ENCODE measurements around the gene NFAM1. TPM values are rescaled to one million over a fixed set of nuclear protein-coding genes. Genes with fewer than 3 reads are reported as not detected.

Gene NFAM1
- total RNA-seq, 1 donor from 2014 or later: 0.88 TPM

DNA sequence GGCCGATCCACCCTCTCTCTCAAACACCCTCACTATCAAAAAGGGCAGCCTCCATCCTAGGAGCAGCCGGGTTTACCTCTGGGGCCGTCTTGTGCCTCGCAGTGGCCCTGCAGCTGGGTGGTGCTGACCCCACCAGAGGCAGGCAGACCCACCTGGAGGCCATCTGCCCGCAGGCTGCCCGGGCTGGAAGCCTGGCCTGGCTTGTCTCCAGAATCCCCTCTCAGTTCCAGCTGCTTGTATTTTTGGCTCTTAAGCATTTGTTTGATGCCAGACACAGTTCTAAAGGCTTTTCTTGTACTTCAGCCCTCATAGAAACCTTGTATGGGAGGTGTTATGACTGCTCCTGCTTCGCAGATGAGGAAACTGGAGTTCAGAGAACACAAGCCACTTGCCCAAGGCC lies 4.2 kb upstream of the NFAM1 start:
- no peak overlapping the region for H3K27ac Mint-ChIP-seq

DNA sequence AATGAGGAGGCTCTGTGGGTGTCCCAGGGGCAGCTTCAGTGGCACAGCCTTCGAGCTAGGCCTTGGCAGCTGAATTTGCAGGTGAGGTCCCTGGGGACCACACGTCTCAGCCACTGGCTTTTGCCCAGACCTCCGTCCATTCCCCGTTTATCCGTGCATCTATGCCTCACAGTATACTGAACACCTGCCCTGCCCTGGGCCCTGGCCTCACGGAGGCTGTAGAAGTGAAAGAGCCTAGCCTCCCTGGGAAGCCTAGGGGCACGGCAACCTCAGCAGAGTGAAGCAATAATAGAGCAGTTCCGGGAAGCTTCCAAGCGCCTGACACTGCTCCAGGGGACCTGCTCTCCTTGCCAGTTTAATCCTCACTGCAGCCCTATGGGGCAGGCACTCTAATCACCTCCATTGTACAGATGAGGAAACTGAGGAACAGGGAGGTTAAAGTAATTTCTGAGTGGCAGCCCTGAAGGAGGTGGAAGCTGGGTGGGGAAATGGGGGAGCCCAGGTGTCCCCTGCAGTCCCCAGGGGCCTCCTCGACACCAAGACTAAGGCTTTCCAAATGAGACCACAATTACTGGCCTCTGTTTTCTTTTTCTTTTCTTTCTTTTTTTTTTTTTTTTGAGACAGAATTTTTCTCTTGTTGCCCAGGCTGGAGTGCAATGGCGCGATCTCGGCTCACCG lies 2.7 kb upstream of the NFAM1 start:
- Mint-ChIP-seq H3K36me3 (ENCODE audit: low read depth) (no peaks in the 10 kb centered on the region), H3K27ac (no peak overlapping the region), H3K4me1 (ENCODE audit: low read depth) (peaks cover 15% of the 10 kb centered on the region), H3K9me3 (no peaks in the 10 kb centered on the region), H3K27me3 (ENCODE audit: insufficient read depth) (peaks cover 16% of the 10 kb centered on the region), H3K4me3 (no peak overlapping the region)
- intact Hi-C loops (cut with micrococcal nuclease): loop anchor here (10.0 kb wide), 2 partner anchors 150 to 740 kb away; partner anchors contain the start of gene MEI1
- DNase-seq (ENCODE audit: low spot score): no peak

More for the DNA sequence above, 4.2 kb upstream of the NFAM1 start:
- H3K27me3 Mint-ChIP-seq (ENCODE audit: insufficient read depth): peaks cover 11% of the 10 kb centered on the region
- H3K36me3 Mint-ChIP-seq (ENCODE audit: low read depth): no peaks in the 10 kb centered on the region
- no peak overlapping the region for H3K4me3 Mint-ChIP-seq
- no peaks in the 10 kb centered on the region for H3K9me3 Mint-ChIP-seq
- H3K4me1 Mint-ChIP-seq (ENCODE audit: low read depth): peaks cover 19% of the 10 kb centered on the region
- no peak for DNase-seq (ENCODE audit: low spot score)
- intact Hi-C loops (cut with micrococcal nuclease): loop anchor here (2.0 to 10.0 kb wide), 3 partner anchors 68 to 742 kb away; partner anchors contain the start of gene MEI1

- no peaks in the 10 kb centered on the region for H3K9me3 Mint-ChIP-seq
- intact Hi-C loops (cut with micrococcal nuclease): loop anchor here (10.0 kb wide), 2 partner anchors 149 to 739 kb away; partner anchors contain the start of gene MEI1
- H3K27ac Mint-ChIP-seq: no peak overlapping the region
- H3K36me3 Mint-ChIP-seq (ENCODE audit: low read depth): no peaks in the 10 kb centered on the region
- peaks cover 18% of the 10 kb centered on the region for H3K27me3 Mint-ChIP-seq (ENCODE audit: insufficient read depth)
- H3K4me3 Mint-ChIP-seq: no peak overlapping the region
- no peak for DNase-seq (ENCODE audit: low spot score)
- H3K4me1 Mint-ChIP-seq (ENCODE audit: low read depth): peaks cover 6% of the 10 kb centered on the region
Observed at GRCh38 chr22:42433754-42434682, 1.8 kb upstream of the NFAM1 start.

DNA sequence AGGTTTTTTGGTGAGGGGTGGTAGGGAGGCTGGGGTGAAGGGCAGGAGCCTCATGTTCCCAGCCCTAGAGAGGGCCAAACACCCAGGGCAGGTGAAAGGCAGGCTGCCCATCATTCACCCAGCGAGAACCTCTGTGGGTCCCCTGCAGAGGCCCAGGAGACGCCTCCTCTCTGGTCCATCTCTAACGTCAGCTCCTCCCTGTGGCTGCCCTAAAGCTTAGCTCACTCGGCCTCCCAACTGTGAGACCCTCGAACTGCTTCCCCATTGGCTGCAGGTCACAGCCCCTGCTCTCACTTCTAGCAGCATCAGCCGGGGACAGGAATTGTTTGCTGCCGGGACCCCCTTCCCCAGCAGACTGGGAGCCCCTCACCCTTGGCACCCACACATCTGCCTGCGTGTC lies 615 bp upstream of the NFAM1 start:
- Mint-ChIP-seq H3K9me3 (no peaks in the 10 kb centered on the region), H3K27ac (no peak overlapping the region), H3K27me3 (ENCODE audit: insufficient read depth) (peaks cover 21% of the 10 kb centered on the region), H3K4me3 (no peak overlapping the region), H3K4me1 (ENCODE audit: low read depth) (peaks cover 5% of the 10 kb centered on the region), H3K36me3 (ENCODE audit: low read depth) (no peaks in the 10 kb centered on the region)
- intact Hi-C loops (cut with micrococcal nuclease): loop anchor here (10.0 kb wide), 2 partner anchors 148 to 738 kb away; partner anchors contain the start of gene MEI1
- DNase-seq (ENCODE audit: low spot score): no peak

DNA sequence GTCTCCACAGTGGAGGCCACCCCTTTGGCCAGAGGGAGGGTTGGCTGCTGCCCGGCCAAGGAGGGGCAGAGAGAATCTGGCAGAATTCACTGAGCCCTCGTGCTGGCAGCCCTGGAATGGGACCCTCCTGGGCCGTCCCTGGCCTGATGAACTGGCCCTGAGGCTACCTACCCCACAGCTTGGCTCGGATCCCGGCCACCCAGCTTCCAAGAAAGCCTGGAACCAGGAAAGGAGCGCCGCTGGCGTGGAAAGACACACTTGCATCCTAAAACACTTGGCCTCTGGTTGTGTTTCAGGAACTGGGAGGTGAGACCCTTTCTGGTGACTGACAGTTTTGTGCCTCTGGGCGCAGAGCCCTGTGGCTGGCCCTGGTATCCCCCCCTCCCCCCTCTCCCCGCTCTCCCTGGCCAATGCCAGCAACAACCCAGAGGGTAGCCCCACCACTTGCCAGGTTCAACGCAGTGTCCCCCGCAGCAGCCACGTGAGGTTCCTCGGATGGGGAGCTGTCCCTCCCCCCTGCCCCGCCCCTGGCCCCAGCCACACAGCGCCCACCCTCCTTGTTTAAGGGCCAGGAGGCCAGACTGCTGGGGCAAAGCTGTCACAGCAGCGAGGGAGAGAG lies 693 bp downstream of the NFAM1 start:
- no peak overlapping the region for H3K4me3 Mint-ChIP-seq
- intact Hi-C loops (cut with micrococcal nuclease): loop anchor here (10.0 kb wide), 2 partner anchors 147 to 737 kb away; partner anchors contain the start of gene MEI1
- H3K4me1 Mint-ChIP-seq (ENCODE audit: low read depth): no peaks in the 10 kb centered on the region
- no peak overlapping the region for H3K27ac Mint-ChIP-seq
- no peak for DNase-seq (ENCODE audit: low spot score)
- no peaks in the 10 kb centered on the region for H3K9me3 Mint-ChIP-seq
- H3K36me3 Mint-ChIP-seq (ENCODE audit: low read depth): no peaks in the 10 kb centered on the region
- H3K27me3 Mint-ChIP-seq (ENCODE audit: insufficient read depth): peaks cover 21% of the 10 kb centered on the region

DNA sequence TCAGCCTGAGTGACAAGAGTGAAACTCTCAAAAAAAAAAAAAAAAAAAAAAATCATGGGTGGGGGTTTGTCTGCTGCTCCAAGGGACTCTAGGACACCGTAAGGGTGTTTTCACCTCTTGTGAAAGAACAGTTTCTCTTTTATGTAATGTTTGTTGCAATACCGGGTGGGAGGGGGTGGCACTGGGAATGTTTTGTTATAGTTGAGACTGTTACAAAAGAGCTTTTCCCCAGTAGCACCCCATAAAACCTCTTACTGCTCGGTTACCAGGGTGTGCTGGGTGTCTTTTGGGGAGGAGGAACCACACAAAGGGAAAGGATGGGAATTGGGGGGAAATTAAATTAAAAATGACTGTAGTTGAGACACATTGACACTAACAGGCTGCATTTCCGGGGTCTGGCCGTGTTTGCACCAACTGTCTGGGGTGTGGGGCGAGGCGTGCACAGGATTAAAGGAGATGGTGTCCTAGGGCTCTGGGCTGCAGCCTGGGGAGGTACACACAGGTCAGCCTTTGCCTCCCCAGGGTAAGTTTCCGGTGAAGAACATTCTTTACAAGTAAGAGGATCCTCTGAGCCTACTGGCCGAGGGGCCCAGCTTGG lies 1.6 kb downstream of the NFAM1 start:
- DNase-seq (ENCODE audit: low spot score): no peak
- Mint-ChIP-seq H3K27ac (no peak overlapping the region), H3K9me3 (no peaks in the 10 kb centered on the region), H3K27me3 (ENCODE audit: insufficient read depth) (peaks cover 21% of the 10 kb centered on the region), H3K4me3 (no peak overlapping the region), H3K36me3 (ENCODE audit: low read depth) (no peaks in the 10 kb centered on the region), H3K4me1 (ENCODE audit: low read depth) (no peaks in the 10 kb centered on the region)
- intact Hi-C loops (cut with micrococcal nuclease): loop anchor here (10.0 kb wide), 2 partner anchors 146 to 736 kb away; partner anchors contain the start of gene MEI1

DNA sequence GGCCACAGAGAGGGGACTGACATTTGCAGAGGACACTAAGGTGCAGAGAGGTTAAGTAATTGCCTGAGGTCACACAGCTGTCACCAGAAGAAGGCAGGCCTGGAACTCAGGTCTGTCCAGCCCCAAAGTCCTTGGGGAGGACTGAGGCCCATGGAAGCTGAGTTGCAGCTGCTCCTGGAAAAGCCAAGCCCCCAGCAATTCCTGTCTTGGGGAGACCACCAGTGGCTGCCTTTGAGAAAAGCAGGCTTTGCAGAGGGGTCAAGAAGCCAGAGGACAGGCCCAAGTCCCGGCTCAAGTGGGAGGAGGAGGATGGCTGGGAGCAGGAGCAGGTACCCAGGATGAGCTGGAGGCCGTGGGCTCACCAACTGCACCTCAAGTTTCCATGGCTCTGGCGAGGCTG lies 3.4 kb downstream of the NFAM1 start:
- no peak for DNase-seq (ENCODE audit: low spot score)
- H3K9me3 Mint-ChIP-seq: no peaks in the 10 kb centered on the region
- no peak overlapping the region for H3K27ac Mint-ChIP-seq
- no peaks in the 10 kb centered on the region for H3K36me3 Mint-ChIP-seq (ENCODE audit: low read depth)
- intact Hi-C loops (cut with micrococcal nuclease): no loop called here
- H3K27me3 Mint-ChIP-seq (ENCODE audit: insufficient read depth): peaks cover 24% of the 10 kb centered on the region
- H3K4me3 Mint-ChIP-seq: no peak overlapping the region
- H3K4me1 Mint-ChIP-seq (ENCODE audit: low read depth): no peaks in the 10 kb centered on the region

GRCh38 chr22:42428025-42428424 lies 4.2 kb downstream of the NFAM1 start:
- Mint-ChIP-seq H3K4me3 (no peak overlapping the region), H3K27ac (no peak overlapping the region), H3K27me3 (ENCODE audit: insufficient read depth) (peaks cover 20% of the 10 kb centered on the region), H3K9me3 (no peaks in the 10 kb centered on the region), H3K36me3 (ENCODE audit: low read depth) (no peaks in the 10 kb centered on the region), H3K4me1 (ENCODE audit: low read depth) (no peaks in the 10 kb centered on the region)
- intact Hi-C loops (cut with micrococcal nuclease): no loop called here
- DNase-seq (ENCODE audit: low spot score): no peak

DNA sequence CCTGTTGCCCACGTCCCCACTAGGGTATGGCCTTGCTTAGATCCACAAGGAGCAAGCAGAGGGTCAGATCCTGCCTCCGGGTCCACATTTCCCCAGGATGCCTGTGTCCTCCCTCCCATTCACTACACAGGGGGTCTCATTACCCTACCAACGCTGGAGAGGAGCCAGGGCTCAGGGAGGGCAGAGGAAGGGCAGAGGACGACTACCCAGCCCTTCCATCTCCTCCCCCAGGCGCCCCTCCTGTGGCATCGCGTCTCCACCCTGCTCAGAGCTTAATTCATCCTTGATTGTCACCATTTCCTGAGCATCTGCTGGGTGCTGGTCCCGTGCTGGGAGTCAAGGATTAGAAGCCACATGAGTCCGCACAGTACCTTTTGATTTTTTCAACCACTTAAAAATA lies 5.0 kb downstream of the NFAM1 start:
- Mint-ChIP-seq H3K36me3 (ENCODE audit: low read depth) (no peaks in the 10 kb centered on the region), H3K27me3 (ENCODE audit: insufficient read depth) (peaks cover 15% of the 10 kb centered on the region), H3K4me3 (no peak overlapping the region), H3K27ac (no peak overlapping the region), H3K9me3 (no peaks in the 10 kb centered on the region), H3K4me1 (ENCODE audit: low read depth) (no peaks in the 10 kb centered on the region)
- intact Hi-C loops (cut with micrococcal nuclease): no loop called here
- no peak for DNase-seq (ENCODE audit: low spot score)

GRCh38 chr22:42425989-42426355 lies 6.2 kb downstream of the NFAM1 start:
- peaks cover 5% of the 10 kb centered on the region for H3K4me1 Mint-ChIP-seq (ENCODE audit: low read depth)
- no peak overlapping the region for H3K27ac Mint-ChIP-seq
- no peak for DNase-seq (ENCODE audit: low spot score)
- H3K36me3 Mint-ChIP-seq (ENCODE audit: low read depth): no peaks in the 10 kb centered on the region
- H3K9me3 Mint-ChIP-seq: no peaks in the 10 kb centered on the region
- intact Hi-C loops (cut with micrococcal nuclease): no loop called here
- no peak overlapping the region for H3K4me3 Mint-ChIP-seq
- H3K27me3 Mint-ChIP-seq (ENCODE audit: insufficient read depth): peaks cover 14% of the 10 kb centered on the region

DNA sequence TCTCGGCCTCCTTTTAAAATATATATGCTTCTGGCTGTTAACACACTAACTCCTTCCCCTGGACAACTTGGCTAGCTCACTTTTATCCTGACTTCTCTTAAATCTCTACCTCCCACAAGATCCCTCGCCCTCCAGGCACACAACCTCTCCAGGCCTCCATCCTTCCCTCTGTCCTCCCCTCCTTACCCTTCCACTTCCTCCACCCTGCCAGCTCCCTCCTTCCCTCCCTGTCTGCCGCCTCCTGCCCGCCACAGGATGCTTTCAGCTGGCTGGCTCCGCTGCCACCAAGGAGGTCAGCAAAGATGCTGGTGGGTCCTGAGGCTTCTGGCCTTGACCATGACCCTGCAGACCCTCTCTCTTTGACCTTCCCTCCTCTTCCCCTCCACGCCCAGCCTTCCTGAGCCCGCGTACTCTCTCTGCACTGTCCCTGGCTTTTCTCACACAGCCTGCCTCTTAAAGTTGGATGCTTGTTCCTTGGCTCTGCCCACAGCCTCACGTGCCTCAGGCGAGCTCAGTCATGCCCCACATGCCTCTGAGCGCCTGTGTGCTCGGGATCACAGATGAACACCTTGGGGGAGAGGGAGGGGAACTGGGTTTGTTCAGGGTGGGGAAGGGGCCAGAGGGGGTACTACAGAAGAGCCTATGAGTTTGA lies 6.7 kb downstream of the NFAM1 start:
- H3K36me3 Mint-ChIP-seq (ENCODE audit: low read depth): no peaks in the 10 kb centered on the region
- no peak for DNase-seq (ENCODE audit: low spot score)
- H3K4me1 Mint-ChIP-seq (ENCODE audit: low read depth): peaks cover 5% of the 10 kb centered on the region
- intact Hi-C loops (cut with micrococcal nuclease): no loop called here
- H3K4me3 Mint-ChIP-seq: no peak overlapping the region
- H3K27ac Mint-ChIP-seq: no peak overlapping the region
- no peaks in the 10 kb centered on the region for H3K9me3 Mint-ChIP-seq
- peaks cover 13% of the 10 kb centered on the region for H3K27me3 Mint-ChIP-seq (ENCODE audit: insufficient read depth)

DNA sequence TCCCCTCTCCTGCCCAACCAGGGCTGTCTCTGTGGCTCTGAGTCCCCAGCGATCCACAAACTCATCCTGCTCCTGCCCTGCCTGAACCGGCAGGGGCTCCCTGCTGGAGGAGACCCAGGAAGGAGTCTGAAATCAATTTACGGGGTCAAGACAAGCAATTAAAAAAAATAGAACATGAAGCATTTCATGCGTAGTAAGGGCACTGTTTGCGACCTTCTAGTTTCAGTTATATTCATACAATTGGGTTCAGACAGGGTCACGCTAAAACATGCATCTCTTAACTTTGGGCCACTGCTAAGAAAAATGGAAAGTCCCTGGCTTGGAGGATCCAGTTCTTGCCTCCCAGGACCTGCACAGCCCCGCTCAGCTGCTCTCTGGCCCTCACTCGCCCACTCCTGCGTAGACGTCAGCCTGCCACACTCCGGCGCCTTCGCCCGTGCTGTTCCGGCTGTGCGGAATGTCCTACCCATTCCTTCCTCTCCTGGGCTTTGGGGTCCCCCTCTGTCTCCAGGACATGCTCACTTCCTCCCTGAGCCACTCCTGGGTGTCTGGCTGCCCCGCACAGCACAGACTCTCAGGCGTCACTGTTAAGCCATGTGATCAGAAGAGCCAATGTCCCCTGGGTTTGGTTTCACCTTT lies 12.8 kb downstream of the NFAM1 start:
- H3K4me1 Mint-ChIP-seq (ENCODE audit: low read depth): peaks cover 5% of the 10 kb centered on the region
- H3K4me3 Mint-ChIP-seq: no peak overlapping the region
- intact Hi-C loops (cut with micrococcal nuclease): no loop called here
- H3K27ac Mint-ChIP-seq: no peak overlapping the region
- no peaks in the 10 kb centered on the region for H3K36me3 Mint-ChIP-seq (ENCODE audit: low read depth)
- H3K27me3 Mint-ChIP-seq (ENCODE audit: insufficient read depth): peaks cover 3% of the 10 kb centered on the region
- H3K9me3 Mint-ChIP-seq: no peaks in the 10 kb centered on the region
- DNase-seq (ENCODE audit: low spot score): no peak

Data from activated T-helper 1 cell treated with anti-CD3 and anti-CD28 coated beads, Interleukin-12 subunit alpha, Interleukin-12 subunit beta, Interleukin-2, Interleukin-4 antibody, amounts not matched to agents 30 ng/mL and 10 ng/mL and 1 ng/mL, durations not matched to agents 14 hours and 24 hours and 36 hours (primary cell).